ENCODE data around the gene REC114.

REC114 gene

DNA sequence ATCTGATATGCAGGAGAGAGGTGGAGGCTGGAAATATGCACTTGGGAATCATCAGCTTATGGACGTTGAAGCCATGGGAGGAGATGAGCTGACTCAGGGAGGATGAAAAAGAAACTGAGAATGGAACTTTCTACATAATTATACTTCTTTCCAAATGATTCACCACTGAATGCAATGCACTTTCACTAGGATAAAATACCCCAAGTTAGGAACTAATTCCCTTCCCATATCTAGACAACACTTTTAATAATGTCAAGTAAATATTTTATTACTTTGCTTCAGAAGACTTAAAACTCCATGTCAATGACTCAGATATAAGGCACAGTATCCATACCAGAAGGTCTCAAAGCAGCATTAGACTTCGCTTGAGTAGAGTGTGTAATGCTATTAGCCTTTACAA is 166.0 kb downstream of the REC114 start:
- no peak for DNase-seq

Data from activated CD4-positive, alpha-beta T cell treated with anti-CD3 and anti-CD28 coated beads, Interleukin-2, amount 50 U/mL, for 1 hour (primary cell).